Vagina (tissue), 2 donors: ENCODE results near the gene CSRNP3.

ENCODE experiments used
- POLR2AphosphoS5 ChIP-seq, 2 donors: sonication (generic); formaldehyde crosslinking; IDR thresholded peaks; one replicate each; pipeline ENCODE4 v1.9.0; 2017; ENCODE audit warnings: antibody characterized with exemption in 2 of 2, mild to moderate bottlenecking in 2 of 2, low read depth in 1 of 2; ENCODE audit not compliant: insufficient read depth in 1 of 2
- TF ChIP-seq, protein P1 (sequence below), 3 experiments: fragments of 450-650 bp in 2 of 3; fragments of 200-600 bp in 1 of 3; sonication (generic) in 1 of 3; IDR thresholded peaks; one replicate each; pipeline ENCODE4 v1.5.1; 2017 to 2019; ENCODE audit warnings: antibody characterized with exemption in 3 of 3, mild to moderate bottlenecking in 2 of 3, moderate library complexity in 2 of 3

DNA sequence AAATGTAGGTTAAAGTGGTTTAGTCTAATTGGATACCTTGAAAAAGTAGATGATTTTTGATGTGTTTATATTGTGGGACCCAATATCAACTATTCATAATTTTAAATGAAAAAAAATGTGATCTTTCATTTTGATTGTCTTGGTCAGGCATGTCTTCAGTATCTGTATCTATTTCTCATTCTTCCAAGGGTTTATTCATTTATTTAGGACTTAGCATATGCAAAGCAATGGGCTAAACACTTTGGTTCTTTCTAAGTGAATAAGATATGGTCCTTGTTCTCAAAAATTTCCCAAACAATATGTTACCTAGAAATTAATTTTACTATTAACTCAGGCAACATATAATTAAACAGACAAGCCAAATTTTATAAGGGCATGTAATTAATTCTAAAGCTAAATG lies 49.1 kb downstream of the CSRNP3 start:
- TF ChIP-seq, protein P1, sequence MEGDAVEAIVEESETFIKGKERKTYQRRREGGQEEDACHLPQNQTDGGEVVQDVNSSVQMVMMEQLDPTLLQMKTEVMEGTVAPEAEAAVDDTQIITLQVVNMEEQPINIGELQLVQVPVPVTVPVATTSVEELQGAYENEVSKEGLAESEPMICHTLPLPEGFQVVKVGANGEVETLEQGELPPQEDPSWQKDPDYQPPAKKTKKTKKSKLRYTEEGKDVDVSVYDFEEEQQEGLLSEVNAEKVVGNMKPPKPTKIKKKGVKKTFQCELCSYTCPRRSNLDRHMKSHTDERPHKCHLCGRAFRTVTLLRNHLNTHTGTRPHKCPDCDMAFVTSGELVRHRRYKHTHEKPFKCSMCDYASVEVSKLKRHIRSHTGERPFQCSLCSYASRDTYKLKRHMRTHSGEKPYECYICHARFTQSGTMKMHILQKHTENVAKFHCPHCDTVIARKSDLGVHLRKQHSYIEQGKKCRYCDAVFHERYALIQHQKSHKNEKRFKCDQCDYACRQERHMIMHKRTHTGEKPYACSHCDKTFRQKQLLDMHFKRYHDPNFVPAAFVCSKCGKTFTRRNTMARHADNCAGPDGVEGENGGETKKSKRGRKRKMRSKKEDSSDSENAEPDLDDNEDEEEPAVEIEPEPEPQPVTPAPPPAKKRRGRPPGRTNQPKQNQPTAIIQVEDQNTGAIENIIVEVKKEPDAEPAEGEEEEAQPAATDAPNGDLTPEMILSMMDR (IDR thresholded peaks at IDR 0.05) = no peak
- TF ChIP-seq POLR2AphosphoS5 (IDR thresholded peaks at IDR 0.05; ENCODE audit: insufficient read depth in 1 of 2, low read depth in 1 of 2) = no peak
